GM04504 (cell line): ENCODE data around the gene SORCS1.

Source experiments
- DNase-seq: peaks from one replicate; pipeline ENCODE4 v3.0.0-alpha.2; 2012; ENCODE audit warnings: low read depth

SORCS1 gene

DNA sequence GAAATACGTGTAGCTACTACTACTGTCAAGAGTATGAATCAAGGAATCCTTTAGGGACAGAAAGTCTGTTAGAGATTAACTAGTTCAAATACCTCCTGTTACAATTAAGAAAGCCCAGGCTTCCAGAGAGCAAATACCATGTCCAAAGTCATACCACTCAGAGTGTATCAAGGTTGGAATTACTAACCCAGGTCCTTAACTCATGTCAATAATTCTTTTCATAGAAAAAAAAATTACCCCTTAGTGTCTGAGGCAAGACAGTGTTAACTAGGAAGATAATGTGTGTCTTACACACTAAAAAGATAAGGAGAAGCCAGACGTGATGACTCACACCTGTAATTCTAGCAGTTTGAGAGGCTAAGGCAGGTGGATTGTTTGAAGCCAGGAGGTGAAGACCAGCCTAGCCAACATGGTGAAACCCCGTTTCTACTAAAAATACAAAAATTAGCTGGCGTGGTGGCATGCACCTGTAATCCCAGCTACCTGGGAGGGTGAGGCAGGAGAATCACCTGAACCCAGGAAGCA, 423.4 kb downstream of the SORCS1 start:
- DNase-seq = no peak

DNA sequence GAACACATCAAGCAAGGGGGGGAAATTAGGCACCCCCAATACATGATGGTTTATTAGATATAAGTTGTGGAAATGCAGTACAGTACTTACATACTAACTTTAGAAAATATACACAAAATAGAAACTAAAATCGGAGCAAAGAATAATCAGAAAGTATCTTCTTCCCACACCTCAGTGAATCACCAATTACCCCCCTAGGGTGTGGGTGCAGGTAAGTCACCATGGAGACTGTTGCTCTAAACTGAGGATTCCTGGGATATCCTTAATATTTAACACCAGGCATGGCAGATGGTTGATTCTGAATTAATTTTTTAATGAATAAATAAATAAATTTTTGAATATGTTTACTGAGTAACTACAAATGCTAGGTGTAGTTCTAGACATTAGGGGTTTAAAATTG, 424.4 kb downstream of the SORCS1 start:
- DNase-seq = no peak

DNA sequence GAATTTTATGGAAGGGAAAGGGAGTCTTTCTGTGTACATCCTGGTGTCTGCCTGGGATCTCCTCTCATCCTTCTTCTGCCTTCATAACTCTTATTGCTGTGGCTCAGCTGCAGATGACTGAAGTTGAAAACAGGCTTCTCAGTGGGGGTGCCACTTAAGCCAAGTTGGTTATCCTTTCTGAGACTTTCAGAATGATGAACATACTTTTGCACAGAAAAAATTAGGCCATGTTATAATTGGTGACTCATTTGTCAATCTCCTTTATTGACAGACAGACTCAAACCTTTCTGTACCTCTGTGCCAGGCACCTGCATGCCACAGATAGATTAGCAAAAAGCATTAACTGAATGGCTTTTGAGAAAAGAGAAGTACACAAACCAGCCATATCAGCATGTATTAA, 430.3 kb downstream of the SORCS1 start:
- DNase-seq = no peak

DNA sequence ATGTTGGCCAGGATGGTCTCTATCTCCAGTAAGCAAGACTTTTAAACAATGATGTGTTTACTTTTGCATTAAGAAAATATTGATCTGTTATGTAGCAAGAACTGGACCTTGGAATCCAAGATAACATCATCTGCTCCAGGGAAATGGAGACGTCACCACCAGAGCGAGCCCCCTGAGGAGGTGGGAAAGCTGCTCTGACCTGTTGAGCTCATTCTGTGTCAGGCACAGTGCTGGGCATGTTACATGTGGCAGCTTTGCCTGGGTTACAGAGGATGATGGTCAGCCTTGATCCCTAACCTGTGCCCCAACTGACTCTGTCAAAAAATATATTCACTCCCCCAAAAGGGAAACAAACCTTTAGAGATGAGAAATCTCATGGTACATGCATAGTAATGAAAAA, 436.3 kb downstream of the SORCS1 start:
- no peak for DNase-seq

DNA sequence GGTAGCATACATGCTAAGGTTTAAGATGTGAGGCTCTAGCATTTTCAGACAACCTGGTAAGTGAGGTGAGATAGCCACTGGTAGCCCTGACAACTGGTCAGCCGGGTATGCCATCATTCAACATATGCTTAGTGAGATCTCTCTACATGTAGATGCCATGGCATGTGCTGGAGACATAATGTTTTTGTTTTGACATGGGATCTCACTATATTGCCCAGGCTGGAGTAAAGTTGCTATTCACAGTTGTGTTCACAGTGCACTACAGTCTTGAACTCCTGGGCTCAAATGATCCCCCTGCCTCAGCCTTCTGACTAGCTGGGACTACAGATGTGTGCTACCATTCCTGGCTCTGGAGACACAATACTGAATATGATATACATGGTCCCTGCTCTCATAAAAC, 437.3 kb downstream of the SORCS1 start:
- no peak for DNase-seq

DNA sequence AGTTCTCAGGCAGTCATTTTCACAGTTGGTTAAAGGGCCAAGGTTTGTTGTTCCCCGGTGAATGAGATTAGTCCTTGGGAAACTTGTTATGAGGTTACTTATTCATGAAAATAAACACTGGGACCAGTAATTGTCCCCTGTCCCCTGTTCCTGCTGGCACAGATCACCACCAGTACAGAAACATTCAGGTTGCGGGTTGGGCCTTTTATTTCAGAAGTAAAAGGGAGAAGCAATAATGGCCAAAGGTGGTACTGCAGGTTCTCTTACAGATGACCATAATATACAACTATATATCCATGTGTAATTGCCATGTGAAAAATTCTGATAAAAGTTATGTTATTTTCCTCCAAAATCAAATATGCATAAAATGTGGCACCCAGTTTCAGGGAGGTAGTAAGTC, 442.0 kb downstream of the SORCS1 start:
- DNase-seq = no peak

DNA sequence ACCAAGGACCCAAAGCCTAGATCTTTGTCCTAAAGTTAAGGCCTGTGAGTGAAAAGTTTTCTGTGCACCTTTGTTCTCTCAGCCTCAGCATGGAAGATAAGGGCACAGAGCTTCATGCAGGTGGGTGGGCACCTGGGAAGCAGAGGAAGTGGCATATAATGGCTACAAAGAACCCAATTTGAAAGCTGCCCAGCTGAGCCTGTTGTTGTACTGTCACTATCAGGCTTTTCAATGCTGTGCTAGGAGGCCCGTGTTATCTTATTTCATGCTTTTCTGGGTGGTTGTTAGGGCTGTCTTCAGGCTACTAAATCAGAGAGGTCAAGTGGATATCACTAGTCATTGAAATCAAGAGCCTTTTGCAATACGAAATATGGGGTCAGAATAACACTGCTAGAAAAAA, 443.8 kb downstream of the SORCS1 start:
- DNase-seq = no peak

DNA sequence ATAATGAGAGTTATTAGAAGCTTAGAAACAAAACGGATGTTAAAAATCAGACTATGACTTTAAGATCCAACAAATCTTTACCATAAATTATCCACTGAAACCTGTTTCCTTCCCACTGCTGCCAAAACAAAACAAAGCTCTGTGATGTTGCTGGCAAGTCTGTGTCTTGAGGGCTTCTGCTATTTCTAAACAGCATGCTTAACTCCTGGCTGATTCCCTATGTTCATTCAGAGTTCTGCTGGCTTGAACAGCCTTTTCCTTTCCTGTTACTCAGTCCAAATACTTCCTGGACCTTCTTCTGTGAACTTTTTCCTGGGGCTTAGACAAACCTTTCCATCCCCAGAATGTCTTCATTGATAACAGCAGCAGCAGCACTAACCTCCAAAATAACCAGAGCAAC, 448.1 kb downstream of the SORCS1 start:
- no peak for DNase-seq

DNA sequence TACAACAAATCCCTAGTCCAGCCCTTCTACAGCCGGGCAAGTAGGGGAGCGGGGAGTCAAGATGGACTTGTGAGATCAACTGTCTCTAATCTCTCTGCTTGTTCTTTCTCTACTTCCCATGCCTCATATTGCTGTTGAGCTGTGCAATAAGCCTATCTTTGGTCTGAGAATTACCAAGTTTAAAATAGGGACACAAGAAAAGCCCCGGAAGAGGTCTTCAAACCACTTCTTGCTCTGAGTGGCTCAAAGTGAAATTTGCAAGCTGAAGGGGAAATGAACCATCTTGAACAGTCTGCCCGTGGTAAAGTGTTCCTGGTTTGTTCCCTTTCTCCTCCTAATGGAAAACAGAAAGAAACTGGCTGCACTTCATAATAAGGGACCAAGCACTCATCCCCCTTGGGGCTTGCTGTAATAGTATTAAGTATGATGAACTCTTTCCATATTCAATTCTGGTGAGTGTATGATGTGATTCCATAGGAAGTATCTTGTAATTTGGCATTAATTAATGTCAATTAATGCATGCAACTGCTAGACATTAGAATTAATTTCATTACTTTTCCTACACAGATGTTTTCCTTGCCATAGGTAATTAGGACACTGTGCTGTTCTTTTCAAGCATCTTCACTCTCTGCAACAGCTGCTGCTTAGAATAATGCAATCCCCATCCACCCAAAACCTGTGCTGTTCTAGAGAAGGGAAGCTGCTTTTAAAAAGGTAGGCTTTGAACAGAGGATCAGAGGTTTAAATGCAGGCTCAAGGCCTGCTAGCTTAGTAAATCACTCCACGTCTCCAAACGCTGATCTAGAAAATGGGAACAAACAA, 449.6 kb downstream of the SORCS1 start:
- DNase-seq = no peak

DNA sequence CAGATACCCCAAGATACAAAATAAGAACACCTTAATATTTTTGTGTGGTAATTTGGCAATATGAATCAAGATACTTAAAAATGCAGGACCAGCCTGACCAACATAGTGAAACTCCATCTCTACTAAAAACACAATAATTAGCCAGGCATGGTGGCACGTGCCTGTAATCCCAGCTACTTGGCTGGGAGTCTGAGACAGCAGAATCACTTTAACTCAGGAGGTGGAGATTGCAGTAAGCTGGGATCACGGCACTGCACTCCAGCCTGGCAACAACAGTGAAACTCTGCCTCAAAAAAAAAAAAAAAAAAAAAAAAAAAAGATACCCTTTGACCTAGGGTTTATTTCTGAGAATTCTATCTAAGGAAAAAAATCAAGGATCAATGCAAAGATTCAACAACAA, 450.7 kb downstream of the SORCS1 start:
- no peak for DNase-seq

DNA sequence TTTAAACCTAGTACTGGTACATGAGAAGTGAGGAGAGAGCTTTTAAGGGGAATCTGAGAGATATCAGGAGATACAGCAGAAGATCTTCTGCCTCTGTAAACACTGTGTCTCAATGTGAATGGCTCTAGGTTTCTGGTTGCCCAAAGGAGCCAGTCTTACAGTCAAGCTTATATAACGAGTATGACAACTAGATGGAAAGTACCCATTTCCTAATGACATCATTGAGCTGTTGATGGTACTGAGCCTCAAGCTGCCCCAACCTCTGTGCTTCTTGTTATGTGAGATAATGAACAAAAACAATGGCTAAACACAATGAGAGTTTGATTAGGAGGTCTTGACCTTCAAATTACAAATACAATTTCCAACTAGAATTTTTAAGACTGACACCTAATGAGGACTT, 451.5 kb downstream of the SORCS1 start:
- no peak for DNase-seq

DNA sequence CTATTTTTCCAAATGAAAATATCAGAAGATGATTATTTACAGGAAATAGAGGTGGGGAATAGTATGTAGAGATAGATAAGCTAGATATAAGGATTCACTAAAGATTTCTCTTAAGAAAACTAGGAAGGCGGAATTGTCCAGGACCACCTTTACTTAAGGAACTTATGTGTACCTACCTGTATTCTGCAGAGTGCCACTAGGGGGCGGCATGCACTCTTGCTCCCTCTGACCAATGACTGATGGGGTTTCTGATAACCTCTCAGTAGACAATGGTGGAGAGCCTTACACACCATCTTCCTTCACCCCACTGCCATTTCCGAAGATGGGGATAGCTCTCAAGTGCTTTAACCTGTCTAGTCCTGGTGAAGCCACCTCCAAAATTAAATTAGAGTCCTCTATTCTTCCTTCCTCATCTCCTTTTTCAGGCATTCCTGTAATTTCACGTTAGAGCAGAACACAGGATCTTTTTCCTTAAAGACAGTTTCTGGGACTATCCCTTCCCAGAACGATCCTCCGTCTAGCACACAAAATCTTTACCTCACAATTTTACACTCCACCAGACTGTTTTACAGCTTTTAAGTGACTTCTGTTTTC, 453.1 kb downstream of the SORCS1 start:
- DNase-seq = no peak

DNA sequence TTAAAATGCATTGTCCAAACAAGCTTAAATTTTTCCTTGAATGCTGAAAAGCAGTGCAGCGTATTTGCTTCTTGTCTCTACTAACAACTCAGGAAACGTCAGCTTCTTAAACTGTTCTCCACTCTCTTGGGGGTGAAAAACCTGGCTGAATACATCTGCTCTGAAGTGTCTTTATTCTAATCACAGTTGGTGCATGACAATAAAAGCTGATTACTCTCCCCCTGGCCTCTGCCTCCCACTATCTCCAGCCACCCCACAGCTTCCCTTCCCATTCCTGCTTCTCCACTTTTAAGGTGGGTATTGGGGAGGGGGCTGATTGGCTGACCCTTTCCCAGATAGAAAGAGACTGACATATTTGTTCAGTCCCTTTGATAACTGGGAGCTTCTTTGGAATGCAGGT, 456.0 kb downstream of the SORCS1 start:
- no peak for DNase-seq

DNA sequence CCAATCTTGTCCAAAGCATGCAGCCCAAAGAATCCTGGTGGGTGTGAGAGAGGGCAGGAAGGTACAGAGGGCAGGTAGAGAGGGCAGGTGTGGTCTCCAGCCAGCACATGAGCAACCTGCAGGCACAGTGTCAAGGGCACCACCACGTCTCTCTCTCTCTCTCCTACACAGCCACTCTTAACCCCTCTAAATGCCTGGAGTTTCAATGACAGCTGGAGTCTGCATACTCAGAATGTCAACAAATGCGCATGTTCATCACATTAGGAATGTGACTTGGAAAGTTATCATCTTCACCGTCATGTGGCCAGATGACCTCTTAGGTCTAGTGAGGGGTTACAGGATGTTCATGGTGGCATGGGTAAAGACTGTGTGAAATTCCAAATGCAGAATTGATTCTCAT, 456.8 kb downstream of the SORCS1 start:
- no peak for DNase-seq

DNA sequence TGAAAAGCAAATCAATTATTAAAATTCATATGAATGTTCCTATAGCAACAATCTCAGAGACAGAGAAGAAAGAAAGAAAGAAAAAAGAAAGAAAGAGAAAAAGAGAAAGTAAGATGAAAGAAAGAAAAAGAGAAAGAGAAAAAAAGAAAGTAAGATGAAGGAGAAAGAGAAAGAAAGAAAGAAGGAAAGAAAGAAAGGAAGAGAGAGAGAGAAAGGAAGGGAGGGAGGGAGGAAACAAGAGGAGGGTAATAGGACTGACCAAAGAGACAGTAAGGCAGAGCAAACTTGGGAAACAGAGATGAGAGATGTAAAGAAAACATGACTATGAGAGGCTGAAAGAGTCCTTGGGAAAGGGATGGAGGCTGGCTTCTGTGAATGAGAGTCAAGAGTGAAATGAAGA, 458.4 kb downstream of the SORCS1 start:
- no peak for DNase-seq

DNA sequence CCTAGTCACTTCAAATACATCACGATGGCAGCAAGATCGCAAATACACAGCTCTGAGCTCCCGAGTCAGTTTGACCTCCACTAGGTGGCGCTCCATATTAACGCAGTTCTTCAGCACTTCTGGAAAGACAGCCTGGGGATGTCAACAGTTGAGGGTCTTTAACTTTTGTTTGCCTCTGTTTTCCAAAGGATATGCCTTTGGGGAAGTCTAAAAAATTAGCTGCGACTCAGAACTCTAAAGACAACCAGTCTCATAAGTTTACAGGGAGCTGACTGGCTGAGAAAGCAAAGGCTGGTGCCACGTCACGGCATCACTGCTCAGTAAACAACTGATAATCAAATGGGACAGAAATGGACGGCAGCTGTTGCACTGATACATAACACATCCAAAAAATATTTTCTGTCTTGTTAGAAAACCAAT, 458.8 kb downstream of the SORCS1 start:
- peak; percentile 20 for DNase-seq

DNA sequence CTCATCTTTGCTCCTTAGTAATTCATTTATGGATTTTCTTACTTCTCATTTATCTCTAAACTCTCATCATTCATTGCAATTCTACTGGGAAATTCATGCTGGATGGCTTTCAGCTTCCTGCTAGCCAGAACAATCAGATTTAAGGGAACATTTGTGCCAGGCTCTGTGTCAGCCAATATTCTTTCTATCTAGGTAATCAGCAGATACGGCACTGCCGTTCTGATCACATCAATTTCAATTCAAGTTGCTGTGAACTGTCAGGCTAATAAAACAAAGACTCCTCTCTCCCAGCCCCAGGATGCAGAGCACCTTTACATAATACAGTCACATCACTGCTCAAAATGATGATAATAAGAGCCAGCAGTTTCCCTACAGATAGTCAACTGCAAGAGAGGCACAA, 468.3 kb downstream of the SORCS1 start:
- DNase-seq = no peak

DNA sequence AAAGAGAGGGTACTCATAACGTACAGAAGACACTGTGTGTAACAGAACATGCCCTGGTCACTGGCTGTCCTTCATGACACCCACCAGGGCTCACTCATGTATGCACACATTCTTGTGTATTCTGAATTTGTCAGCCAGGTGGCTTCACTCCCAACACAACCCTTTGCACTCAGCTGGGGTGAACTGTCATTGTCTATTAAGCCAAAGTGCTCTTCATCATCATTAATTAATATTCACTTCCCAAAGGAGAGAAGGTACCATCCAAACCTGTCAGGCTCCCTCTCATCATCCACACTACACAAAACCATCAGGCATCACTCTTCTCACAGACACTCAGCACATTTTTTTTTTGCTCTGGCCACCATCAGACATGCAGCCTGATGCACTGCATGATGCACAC, 469.8 kb downstream of the SORCS1 start:
- no peak for DNase-seq

DNA sequence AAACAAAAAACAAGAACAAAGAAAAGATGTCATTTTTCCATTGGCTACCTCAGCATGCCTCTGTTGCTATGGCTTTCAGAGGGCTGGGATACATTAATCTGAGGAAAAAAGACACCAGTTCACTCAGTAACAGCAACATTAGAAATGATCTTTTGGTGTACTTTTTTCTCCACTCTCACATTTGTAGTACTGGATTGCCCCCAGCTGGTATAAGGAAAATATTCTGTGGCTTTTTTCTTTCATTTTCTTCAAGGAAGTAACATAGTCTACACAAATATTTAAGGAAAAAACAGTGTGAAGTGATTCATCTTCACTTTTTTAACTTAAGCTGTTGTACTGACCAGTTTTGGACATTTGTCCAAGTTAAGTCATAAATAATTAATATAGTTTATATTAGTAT, 482.3 kb downstream of the SORCS1 start:
- no peak for DNase-seq

DNA sequence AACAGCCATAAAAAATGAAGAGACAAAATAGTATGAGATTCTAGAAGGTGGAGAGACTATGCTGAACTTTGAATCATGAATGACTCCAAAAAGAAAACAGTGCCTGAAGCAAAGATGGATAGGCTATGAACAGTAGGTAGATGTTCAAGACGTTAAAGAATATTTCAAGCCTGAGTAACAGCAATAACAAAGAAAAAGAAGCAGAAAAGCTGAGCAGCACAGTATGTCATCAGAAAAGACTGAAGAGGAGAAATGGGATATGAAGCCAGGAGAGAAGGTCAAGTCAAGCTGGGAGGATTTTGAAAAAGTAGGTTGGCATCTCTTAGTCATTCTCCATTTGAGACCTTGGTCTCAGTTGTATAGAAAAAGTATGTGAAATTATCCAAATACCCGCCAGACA, 484.4 kb downstream of the SORCS1 start:
- DNase-seq = no peak

DNA sequence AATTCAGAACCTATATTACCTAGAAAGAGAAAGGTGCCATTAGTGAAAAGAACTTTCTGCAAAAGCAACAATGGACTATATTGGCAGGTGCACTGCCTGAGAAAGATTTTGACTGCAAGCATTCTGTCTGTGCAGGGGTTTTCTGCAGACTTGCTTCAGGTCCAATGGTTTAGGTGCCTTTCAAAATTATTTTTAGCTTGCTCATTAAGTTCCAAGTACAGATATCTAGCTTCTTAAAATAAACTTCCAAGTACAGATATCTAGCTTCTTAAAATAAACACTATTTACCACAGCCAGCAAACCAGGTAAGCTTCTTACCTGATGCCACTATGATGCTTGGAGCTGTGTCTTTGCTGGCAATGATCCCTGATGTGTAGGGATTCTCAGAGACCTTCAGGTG, 485.2 kb downstream of the SORCS1 start:
- no peak for DNase-seq

DNA sequence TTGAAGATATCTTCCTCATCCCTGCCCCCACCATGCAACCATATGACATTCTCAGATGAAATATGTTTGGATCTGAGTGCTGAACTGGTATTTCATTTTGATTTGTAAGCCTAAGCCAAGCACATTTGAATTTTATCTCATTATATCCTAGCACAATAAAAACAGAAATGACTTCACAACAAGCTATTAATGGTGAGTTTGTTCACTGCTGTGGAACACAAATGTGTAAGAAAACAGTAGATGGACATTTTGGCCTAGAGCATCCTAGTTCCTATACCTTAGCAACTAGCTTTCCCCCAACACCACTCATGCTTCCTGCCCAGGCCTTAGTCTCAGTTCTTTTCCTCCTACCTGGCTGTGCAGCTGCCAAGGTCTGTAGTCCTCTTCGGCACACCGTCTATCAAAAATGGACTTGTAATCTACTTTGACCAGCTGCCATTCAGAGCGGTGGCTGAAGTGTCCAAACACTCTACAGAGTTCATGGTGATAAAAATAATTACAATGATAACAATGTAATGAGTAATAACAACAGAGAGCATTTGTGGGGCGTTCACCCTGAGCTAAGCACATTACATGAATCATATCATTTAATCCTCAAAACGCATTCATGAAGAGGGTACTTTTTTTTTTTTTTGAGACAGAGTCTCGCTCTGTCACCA, 491.9 kb downstream of the SORCS1 start:
- no peak for DNase-seq

DNA sequence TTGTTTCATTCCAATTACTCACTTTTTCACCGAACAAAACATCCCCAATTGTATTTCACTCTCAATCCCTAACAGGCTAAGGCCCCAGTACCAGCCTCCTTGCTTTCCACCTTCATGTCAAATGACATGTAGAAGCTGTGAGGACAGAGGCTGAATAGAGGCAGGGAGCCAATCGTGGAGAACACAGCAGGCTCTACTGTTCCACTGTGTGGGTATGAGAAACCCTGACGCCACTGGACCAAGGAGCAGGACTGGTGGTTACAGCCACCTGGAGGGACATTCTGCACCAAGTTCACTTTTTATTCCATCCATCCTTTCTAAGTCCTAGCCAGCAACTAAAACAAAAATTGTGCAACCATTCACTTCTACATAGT, 502.8 kb downstream of the SORCS1 start:
- DNase-seq = no peak
